AG09309 (cell line): ENCODE measurements around the gene ARHGAP26.

ENCODE experiments used
- DNase-seq: peaks from one replicate; pipeline ENCODE4 v3.0.0-alpha.2; 2010; ENCODE audit warnings: low read depth
- H3K4me3 ChIP-seq: 2 replicates; pipeline ENCODE4 v1.5.1; 2011; ENCODE audit warnings: mild to moderate bottlenecking, low read depth, low read length, moderate library complexity; ENCODE audit not compliant: control insufficient read depth
- TF ChIP-seq, protein P1 (sequence below): IDR thresholded peaks from 2 replicates; pipeline ENCODE4 v1.5.1; 2011; ENCODE audit warnings: mild to moderate bottlenecking, low read depth, low read length, inconsistent platforms; ENCODE audit not compliant: insufficient read depth, control insufficient read depth; ENCODE audit errors: missing control alignments

The ARHGAP26 gene

DNA sequence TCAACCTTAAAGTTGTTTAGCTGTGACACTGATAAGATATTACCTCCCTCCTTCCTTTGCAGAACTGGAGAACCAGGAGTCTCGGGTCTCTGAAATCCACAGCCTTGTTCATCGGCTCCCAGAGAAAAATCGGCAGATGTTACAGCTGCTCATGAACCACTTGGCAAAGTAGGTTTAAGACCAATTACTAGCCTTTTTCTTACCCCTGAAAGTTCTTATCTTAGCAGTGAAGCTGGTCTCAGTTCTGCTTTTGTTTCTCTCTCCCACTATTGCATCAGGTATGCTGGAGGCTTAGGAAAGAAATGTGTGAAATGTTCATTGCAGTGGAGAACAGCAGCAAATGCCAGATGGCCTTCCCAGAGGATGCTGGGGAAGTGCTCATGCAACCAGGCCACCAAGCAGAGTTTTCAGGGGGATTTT is 287.4 kb downstream of the ARHGAP26 start:
- TF ChIP-seq, protein P1, sequence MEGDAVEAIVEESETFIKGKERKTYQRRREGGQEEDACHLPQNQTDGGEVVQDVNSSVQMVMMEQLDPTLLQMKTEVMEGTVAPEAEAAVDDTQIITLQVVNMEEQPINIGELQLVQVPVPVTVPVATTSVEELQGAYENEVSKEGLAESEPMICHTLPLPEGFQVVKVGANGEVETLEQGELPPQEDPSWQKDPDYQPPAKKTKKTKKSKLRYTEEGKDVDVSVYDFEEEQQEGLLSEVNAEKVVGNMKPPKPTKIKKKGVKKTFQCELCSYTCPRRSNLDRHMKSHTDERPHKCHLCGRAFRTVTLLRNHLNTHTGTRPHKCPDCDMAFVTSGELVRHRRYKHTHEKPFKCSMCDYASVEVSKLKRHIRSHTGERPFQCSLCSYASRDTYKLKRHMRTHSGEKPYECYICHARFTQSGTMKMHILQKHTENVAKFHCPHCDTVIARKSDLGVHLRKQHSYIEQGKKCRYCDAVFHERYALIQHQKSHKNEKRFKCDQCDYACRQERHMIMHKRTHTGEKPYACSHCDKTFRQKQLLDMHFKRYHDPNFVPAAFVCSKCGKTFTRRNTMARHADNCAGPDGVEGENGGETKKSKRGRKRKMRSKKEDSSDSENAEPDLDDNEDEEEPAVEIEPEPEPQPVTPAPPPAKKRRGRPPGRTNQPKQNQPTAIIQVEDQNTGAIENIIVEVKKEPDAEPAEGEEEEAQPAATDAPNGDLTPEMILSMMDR, result no peak
- H3K4me3 ChIP-seq, result no peak overlapping the region
- DNase-seq, result no peak

DNA sequence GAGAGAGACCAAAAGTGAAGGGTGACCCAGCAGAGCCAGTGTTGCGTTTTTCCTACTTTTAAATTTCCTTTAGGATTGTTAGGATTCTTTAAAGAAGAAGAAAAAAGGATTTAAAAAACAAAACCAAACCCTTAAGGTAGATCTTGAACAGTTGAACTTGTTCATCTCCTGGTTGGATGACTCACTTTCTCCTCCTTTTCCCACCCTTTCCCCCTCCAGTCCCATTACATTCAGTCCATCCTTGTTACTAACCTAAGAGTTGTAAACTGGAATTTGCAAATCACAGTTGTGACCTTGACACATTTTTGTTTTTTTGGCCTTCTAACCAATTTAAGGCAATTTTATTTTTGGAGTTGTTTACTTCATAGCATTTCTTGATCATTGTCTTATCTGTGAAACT is 289.2 kb downstream of the ARHGAP26 start:
- no peak overlapping the region for H3K4me3 ChIP-seq
- no peak for DNase-seq
- TF ChIP-seq, protein P1, result no peak

DNA sequence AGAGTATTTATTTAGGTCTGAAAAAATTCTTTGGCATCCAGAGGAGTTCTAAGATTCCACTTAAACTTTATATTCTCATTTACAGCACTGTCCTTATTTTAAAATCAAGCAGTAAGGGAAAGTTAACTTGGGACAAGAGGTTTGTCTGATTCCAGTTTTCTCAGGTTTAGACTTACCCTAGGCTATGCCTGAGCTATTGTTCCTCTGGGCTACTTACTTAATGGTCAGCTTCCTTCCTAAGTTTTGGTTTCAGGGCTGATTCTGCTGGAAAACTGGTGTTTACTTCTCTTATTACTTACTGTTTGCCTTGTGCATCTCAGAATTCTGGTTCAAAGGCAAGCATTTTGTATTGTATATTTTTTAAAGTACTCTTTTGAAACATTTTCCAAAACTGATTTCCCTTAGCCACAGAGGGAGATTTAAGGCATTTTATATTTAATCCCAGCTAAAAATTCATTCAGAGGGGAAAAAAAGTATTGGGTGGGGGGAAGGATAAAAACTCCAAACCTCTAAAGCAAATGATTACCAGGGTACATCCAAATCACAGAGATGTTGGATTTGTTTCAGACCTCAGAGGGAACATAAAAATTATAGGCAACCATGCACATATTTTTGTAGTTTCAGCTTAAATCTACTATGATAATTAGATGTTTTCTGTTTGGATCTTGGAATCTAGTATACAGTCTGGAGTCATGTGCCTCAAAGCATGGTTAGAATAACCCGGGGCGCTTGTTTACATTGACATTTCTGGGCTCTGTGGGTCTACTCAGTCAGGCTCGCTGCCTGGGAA is 290.0 kb downstream of the ARHGAP26 start:
- H3K4me3 ChIP-seq, result no peak overlapping the region
- no peak for DNase-seq
- TF ChIP-seq, protein P1, result no peak

DNA sequence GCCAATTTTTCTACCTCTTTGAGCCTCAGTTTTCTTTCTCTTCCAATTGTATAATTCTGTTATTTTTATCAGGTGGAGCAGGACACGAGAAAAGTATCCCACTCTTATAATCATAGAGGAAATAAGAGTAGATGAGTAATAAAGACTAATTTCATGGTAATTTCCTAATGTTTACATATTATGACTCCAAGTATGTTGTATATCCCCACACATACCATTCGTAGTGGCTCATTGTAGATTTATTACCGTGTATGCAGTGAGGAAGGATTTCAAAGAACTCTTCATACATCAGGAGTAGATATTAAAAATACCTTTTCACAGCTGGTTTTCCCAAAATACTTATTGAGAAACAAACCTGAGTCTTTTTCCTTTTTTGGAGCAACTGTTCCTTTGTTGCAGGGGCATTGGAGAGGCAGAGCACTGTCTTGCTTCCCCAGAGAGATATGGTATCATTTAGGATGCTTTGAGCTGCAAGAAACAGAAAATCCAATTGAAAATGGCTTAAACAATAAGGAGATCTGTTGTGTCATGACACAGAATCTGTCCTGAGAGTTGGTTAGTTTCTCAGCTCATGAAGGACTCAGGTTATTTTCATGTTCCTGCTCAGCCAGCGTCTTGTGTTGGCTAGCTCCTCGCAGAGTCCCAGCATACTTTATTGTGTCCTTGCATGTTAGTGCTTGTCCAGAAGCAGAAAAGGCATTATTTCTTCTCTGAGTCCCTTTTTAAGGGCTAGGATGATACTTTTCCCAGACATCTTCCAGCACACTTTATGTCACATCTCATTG is 291.2 kb downstream of the ARHGAP26 start:
- no peak for DNase-seq
- H3K4me3 ChIP-seq, result no peak overlapping the region
- TF ChIP-seq, protein P1, result no peak

DNA sequence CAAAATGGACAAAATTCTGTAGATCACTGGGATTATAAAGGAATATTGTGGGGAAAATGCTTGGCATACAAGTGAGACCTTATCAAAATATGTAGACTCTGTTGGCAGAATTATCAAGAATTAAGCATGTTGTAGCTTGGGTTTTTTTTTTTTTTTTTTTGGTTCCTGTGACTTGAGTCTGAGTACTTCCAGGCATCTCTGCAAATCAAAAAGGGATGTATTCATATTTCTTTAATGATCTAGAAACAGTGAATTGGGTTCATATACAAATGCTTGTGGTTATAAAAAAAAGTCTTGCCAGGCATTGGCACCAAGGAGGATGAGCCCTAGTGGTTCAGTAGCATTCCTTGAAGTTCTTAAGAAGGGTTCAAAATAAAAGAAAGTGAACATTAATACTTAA is 292.2 kb downstream of the ARHGAP26 start:
- TF ChIP-seq, protein P1, result no peak
- H3K4me3 ChIP-seq, result no peak overlapping the region
- no peak for DNase-seq

- no peak for DNase-seq
- TF ChIP-seq, protein P1, result no peak
- H3K4me3 ChIP-seq, result no peak overlapping the region
Measured at GRCh38 chr5:143063175-143063970, 293.2 kb downstream of the ARHGAP26 start.
